Measurements from ENCODE around the gene FOXP1. TPM values are rescaled to one million over a fixed set of nuclear protein-coding genes. Genes with fewer than 3 reads are reported as not detected.

Gene FOXP1
- total and polyA plus RNA-seq, 2 of the 8 experiments (the other 6 are each of a cell fraction or from before 2014, with no cell fraction given) = 13.9 to 25.4 TPM

GRCh38 chr3:71489315-71489761, 94.2 kb downstream of the FOXP1 start (continued):
- TF ChIP-seq CBX8 (IDR thresholded peaks at IDR 0.05; ENCODE audit: borderline replicate concordance, low read depth, low read length) (no peak), CHD7 (IDR thresholded peaks at IDR 0.05; ENCODE audit: insufficient replicate concordance, low read length) (no peak), BACH1 (IDR thresholded peaks at IDR 0.05; ENCODE audit: low read length) (no peak), KDM5A (IDR thresholded peaks at IDR 0.05; ENCODE audit: low read length) (no peak), SAP30 (IDR thresholded peaks at IDR 0.05; ENCODE audit: insufficient read depth, insufficient replicate concordance, low read length) (no peak), MAFK (IDR thresholded peaks at IDR 0.05; ENCODE audit: low read depth, low read length) (no peak), TAF7 (optimal IDR thresholded peaks at IDR 0.05; ENCODE audit: borderline replicate concordance, low read depth, low read length) (no peak), JUN (IDR thresholded peaks at IDR 0.05; ENCODE audit: low read depth, low read length) (no peak)

Data from H1 (cell line).